WTC11 (cell line): ENCODE data around the gene STK33.

Experiments used
- ATF2 ChIP-seq: sonication (generic); formaldehyde crosslinking; IDR thresholded peaks from 2 replicates; pipeline ENCODE4 v1.8.1; 2022; ENCODE audit warnings: low read depth, missing genetic modification reagents, borderline replicate concordance
- CTCF ChIP-seq: fragments of 200-600 bp; IDR thresholded peaks from 2 replicates; pipeline ENCODE4 v1.8.0; 2022; ENCODE audit warnings: antibody characterized with exemption
- ERG ChIP-seq: fragments of 250-450 bp; sonication (Bioruptor Pico); IDR thresholded peaks from 2 replicates; pipeline ENCODE4 v1.8.0; 2021; ENCODE audit warnings: mild to moderate bottlenecking
- MAX ChIP-seq: sonication (generic); formaldehyde crosslinking; IDR thresholded peaks from 2 replicates; pipeline ENCODE4 v1.8.0; 2022; ENCODE audit warnings: mild to moderate bottlenecking, missing genetic modification reagents

- no peak for TF ChIP-seq MAX (CRISPR knock-in tag)
- no peak for TF ChIP-seq CTCF
- no peak for TF ChIP-seq ERG (CRISPR knock-in tag)
- no peak for TF ChIP-seq ATF2 (CRISPR knock-in tag)
Measured at GRCh38 chr11:8382436-8383053, 211.5 kb downstream of the STK33 start.
